Measurements from ENCODE around the gene PDE4D.

- TF ChIP-seq POLR2A (IDR thresholded peaks at IDR 0.05; ENCODE audit: low read depth, low read length): no peak
- TF ChIP-seq CTCF (IDR thresholded peaks at IDR 0.05; ENCODE audit: extremely low read depth in 1 of 2, insufficient read depth in 1 of 2, low read depth in 1 of 2, low read length in 2 of 2): no peak
- no peak for TF ChIP-seq EZH2 (IDR thresholded peaks at IDR 0.05; ENCODE audit: borderline replicate concordance, low read depth, low read length, severe bottlenecking)
- TF ChIP-seq JUN (IDR thresholded peaks at IDR 0.05; ENCODE audit: borderline replicate concordance, insufficient read depth, insufficient read length, low read depth): no peak
- no peak for TF ChIP-seq POLR2AphosphoS5 (IDR thresholded peaks at IDR 0.05; ENCODE audit: insufficient read depth, low read depth, low read length)
- no peak for TF ChIP-seq MAX (IDR thresholded peaks at IDR 0.05; ENCODE audit: insufficient read depth, insufficient read length)
- TF ChIP-seq GATA2 (IDR thresholded peaks at IDR 0.05; ENCODE audit: insufficient read depth, insufficient read length, low read depth, low read length): no peak
- no peak for TF ChIP-seq FOS (IDR thresholded peaks at IDR 0.05; ENCODE audit: borderline replicate concordance, insufficient read depth, low read length)
Measured at GRCh38 chr5:59789197-59789596, 104.3 kb downstream of the PDE4D start.

All from endothelial cell of umbilical vein (primary cell).